Peyer's patch (tissue), 4 donors: ENCODE measurements around the gene UBAC2.

Source experiments
- POLR2A ChIP-seq, 2 donors: fragments of 450-650 bp; IDR thresholded peaks; one replicate each; pipeline ENCODE4 v1.5.1; 2017; ENCODE audit warnings: antibody characterized with exemption in 2 of 2, mild to moderate bottlenecking in 2 of 2, moderate library complexity in 2 of 2
- TF ChIP-seq, protein P1 (sequence below), 6 experiments: fragments of 450-650 bp in 4 of 6; fragments of 200-600 bp in 2 of 6; sonication (generic) in 1 of 6; IDR thresholded peaks; one replicate each; pipeline ENCODE4 v1.5.1; 2017 to 2019; ENCODE audit warnings: antibody characterized with exemption in 6 of 6, mild to moderate bottlenecking in 3 of 6, moderate library complexity in 1 of 6

DNA sequence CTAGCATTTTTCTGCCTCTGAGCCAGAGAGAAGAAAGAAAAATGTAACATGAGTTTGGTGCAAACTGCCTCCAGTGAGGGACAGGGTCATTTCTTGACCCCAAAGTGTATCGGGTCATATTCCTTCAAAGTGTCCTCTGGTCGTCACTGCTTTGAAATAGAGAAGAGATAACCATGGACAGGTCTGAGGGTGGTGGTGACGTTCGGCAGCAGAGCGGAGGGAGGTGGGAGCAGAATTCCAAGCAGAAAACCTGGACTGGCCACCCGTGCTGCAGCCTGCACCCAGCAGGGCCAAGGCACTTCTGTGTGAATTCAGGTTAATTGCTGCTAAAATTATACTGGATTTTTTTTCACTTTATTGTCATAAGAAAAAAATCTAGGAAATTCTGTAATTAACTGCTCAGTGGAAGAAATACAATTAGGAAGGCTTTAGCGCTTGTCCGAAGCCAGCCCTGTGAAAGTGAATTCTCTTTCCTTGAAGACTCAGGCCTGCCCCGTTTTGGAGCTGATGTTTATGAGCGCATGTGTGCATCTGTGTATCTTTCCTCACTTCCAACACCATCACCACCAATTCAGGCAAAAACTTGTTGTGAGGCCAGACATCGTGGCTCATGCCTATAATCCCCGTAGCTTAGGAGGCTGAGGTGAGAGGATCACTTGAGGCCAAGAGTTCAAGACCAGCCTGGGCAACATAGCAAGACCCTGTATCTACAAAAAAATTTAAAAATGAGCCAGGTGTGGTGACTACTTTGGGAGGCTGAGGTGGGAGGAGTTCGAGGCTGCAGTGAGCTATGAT is 37.9 kb upstream of the UBAC2 start:
- no peak for TF ChIP-seq POLR2A (IDR thresholded peaks at IDR 0.05)
- TF ChIP-seq, protein P1, sequence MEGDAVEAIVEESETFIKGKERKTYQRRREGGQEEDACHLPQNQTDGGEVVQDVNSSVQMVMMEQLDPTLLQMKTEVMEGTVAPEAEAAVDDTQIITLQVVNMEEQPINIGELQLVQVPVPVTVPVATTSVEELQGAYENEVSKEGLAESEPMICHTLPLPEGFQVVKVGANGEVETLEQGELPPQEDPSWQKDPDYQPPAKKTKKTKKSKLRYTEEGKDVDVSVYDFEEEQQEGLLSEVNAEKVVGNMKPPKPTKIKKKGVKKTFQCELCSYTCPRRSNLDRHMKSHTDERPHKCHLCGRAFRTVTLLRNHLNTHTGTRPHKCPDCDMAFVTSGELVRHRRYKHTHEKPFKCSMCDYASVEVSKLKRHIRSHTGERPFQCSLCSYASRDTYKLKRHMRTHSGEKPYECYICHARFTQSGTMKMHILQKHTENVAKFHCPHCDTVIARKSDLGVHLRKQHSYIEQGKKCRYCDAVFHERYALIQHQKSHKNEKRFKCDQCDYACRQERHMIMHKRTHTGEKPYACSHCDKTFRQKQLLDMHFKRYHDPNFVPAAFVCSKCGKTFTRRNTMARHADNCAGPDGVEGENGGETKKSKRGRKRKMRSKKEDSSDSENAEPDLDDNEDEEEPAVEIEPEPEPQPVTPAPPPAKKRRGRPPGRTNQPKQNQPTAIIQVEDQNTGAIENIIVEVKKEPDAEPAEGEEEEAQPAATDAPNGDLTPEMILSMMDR (IDR thresholded peaks at IDR 0.05), result no peak
